Astrocyte of the spinal cord (primary cell): ENCODE results near the gene CCDC159.

Experiments
- DNase-seq: peaks from one replicate; pipeline ENCODE4 v3.0.0; 2011; ENCODE audit warnings: low read depth, low spot score
- H3K4me3 ChIP-seq: 2 replicates; pipeline ENCODE4 v1.5.1; 2011; ENCODE audit warnings: low read depth, mild to moderate bottlenecking, low read length, moderate library complexity
- in situ Hi-C: cut with HindIII; loops from 2 replicates; pipeline ENCODE4 v1.10.0; 2017; ENCODE audit warnings: low sequenced_read_pairs
- TF ChIP-seq, protein P1 (sequence below): IDR thresholded peaks from 2 replicates; pipeline ENCODE4 v1.5.1; 2012; ENCODE audit warnings: low read depth, mild to moderate bottlenecking, low read length, inconsistent platforms

Gene CCDC159

DNA sequence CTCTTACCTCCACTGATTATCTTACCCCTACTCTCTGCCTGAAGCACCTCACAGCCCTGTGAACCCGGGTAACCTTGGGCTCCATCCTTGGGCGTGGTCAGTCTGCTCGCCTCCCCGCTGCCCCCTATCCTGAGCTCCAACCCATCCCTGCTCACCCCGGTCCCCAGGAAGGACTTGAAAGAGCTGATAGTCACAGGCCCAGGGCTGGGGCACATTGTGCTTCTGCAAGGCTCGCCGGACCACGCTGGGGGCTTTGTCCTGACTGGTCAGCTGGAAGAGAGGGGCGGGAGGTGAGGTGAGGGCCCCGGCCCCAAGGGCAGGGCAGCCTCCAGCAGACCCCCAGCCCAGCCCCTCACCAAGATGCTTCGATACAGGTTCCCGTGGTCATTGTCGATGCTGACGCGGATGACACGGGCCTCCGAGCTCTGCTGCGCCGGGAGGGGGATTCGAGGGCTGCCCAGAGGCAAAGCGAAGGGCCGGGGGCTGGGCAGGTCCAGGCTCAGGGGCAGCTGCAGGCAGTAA, 50.8 kb downstream of the CCDC159 start:
- TF ChIP-seq, protein P1, sequence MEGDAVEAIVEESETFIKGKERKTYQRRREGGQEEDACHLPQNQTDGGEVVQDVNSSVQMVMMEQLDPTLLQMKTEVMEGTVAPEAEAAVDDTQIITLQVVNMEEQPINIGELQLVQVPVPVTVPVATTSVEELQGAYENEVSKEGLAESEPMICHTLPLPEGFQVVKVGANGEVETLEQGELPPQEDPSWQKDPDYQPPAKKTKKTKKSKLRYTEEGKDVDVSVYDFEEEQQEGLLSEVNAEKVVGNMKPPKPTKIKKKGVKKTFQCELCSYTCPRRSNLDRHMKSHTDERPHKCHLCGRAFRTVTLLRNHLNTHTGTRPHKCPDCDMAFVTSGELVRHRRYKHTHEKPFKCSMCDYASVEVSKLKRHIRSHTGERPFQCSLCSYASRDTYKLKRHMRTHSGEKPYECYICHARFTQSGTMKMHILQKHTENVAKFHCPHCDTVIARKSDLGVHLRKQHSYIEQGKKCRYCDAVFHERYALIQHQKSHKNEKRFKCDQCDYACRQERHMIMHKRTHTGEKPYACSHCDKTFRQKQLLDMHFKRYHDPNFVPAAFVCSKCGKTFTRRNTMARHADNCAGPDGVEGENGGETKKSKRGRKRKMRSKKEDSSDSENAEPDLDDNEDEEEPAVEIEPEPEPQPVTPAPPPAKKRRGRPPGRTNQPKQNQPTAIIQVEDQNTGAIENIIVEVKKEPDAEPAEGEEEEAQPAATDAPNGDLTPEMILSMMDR = no peak
- DNase-seq = no peak
- in situ Hi-C loops = no loop called here
- no peak overlapping the region for H3K4me3 ChIP-seq

DNA sequence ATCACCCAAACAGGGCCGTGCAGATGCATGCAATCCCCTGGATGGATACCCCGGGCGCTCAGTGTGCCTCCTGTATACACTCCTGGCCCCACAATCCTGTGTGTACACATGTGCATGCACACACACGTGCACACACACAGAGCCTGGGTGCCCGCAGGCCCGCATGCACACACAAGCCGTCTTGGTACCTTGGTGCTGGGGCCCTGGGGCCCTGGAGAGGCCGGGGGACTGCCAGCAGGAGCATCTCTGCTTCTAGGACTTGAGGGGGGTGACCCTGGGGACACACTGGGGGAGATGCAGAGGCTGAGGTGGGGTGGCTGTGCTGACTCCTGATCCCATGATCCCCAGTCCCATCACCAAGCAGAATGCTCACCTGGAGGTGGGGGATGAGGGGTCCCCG, 53.3 kb downstream of the CCDC159 start:
- in situ Hi-C loops = no loop called here
- TF ChIP-seq, protein P1 = no peak

DNA sequence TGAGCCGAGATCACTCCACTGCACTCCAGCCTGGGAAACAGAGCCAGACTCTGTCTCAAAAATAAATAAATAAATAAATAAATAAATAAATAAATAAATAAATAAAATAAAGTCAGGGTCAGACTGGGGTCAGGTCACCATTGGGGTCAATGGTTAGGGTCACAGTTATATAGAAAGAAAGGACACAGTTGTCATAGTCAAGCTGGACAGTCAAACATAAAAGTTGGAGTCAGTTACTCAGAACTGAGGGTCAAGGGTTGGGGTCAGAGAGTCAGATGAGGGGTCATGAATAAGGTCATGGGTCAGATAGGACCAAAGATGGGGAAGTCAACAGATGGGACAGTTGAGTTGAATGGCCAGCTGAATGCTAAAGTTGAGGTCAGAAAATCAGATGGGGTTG, 54.5 kb downstream of the CCDC159 start:
- TF ChIP-seq, protein P1 = no peak
- no peak overlapping the region for H3K4me3 ChIP-seq
- no peak for DNase-seq
- in situ Hi-C loops = no loop called here

More for the DNA sequence above, 53.3 kb downstream of the CCDC159 start:
- no peak overlapping the region for H3K4me3 ChIP-seq
- DNase-seq = no peak

DNA sequence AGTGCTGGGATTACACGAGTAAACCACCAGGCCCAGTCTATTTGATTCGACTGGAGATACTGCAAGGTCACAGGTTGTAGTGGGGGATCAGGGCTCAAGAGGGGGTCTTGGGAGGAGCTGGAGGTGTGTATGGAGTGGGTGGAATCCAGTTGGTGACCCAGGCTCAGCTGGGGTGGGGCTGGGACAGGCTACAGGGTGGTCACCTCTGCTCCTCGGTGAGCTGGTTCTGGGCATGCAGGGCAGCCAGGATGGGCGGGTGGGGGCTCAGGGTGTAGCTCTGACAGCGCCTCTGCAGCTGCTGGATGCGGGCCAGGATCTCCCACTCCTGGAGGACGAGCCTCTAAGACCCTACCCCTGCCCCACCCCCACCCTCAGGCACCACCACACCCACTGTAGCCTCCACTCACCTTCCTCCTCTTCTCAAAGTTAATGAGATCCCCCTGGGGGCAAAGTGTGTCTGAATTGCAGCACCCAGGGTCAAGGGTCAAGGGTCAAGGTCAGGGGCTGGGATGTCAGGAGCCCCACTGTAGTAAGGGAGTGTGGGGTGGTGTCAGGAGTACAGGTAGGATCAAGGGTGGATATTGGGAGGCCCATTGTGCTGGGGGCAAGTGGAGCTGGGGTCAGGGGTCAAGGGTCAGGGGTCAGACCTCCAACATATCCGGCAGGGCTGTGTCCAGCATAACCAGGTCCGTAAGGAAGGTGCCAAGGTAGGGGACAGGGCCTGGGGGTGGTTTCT, 55.7 kb downstream of the CCDC159 start:
- in situ Hi-C loops = no loop called here
- no peak overlapping the region for H3K4me3 ChIP-seq
- no peak for DNase-seq
- TF ChIP-seq, protein P1 = no peak
